Measurements from ENCODE around the gene SLC25A34.

SLC25A34 gene

DNA sequence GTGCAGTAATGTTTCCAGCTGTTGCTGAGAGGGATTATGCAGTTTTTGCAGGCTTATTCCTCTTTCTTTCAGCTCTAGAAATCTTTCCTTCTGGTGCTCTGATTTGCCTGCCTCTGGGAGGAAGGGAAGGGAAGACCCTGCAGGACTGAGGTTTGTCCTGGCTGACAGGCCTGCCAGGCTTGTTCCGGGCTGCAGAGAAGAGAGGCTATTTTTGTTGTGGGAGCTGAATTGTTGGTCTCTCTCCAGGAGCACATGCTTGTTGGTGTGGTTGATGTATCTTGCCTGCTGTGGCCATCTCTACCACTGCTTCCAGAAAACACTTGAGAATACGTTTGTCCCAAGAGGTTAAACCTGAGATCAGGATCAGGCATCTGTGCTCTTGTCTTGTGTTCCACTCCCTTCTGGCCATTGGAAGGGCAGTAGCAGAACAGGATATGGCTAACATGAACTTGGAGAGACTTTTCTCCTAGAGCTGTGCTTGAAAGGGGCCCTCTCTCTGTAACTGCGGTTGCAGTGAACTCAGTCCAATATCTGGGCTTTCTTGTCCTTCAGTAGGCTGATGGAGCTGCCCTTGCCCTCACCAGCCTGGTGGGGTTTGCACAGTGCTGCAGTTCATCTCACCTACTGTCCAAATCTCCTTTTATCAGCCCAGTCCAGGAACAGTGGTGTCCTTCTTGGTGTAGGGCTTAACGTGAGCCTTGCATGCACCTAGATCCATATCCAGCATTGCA is 21.5 kb upstream of the SLC25A34 start:
- DNase-seq: no peak

DNA sequence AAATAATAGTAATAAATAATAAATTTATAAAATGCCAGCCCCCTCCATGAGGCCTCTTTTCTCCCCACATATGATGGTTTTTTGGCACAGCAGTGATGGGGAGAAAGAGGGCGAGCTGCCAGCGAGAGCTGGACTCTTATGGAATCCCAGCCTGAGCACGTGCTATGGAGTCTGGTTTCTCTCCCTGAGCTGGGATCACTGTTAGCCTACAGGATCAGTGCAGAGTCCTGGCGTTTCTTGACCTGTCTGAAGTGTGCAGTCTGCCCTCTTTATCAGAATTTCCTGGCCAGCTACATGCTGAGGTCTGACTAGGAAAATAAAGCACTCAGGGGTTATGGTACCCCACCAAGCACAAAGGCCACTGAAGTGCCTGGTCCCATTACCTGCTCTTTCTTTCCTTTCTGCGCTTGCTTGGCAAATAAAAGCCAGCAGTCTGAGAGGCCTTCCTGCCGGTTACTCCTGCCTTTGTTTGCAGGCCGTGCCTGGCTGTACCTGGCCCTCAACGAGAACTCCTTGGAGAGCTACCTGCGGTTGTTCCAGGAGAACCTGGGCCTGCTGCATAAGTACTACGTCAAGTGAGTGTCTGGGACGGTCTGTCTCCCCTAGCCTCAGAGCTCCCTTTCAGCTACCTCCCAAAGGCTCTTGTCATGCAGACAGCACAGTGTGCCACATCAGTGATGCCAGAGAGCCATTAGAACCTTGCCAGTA is 18.5 kb upstream of the SLC25A34 start:
- DNase-seq: no peak

DNA sequence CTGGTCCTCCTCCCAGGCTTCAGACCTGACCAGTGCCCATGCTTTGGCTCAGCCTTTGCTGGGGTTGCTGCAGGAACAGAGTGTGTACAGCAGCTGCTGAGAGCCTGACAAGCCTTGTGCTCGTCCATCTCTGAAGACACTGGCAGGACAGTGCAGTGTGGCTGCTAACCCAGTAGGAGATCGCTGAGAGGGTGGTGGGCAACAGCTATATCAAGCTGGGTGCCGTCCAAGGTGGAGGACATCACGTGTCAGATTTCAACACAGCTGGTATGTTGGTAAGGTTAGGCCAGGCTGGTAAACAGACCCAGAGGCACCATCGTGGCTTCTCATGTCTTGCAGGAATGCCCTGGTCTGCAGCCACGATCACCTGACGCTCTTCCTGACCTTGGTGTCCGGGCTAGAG is 17.9 kb upstream of the SLC25A34 start:
- no peak for DNase-seq

DNA sequence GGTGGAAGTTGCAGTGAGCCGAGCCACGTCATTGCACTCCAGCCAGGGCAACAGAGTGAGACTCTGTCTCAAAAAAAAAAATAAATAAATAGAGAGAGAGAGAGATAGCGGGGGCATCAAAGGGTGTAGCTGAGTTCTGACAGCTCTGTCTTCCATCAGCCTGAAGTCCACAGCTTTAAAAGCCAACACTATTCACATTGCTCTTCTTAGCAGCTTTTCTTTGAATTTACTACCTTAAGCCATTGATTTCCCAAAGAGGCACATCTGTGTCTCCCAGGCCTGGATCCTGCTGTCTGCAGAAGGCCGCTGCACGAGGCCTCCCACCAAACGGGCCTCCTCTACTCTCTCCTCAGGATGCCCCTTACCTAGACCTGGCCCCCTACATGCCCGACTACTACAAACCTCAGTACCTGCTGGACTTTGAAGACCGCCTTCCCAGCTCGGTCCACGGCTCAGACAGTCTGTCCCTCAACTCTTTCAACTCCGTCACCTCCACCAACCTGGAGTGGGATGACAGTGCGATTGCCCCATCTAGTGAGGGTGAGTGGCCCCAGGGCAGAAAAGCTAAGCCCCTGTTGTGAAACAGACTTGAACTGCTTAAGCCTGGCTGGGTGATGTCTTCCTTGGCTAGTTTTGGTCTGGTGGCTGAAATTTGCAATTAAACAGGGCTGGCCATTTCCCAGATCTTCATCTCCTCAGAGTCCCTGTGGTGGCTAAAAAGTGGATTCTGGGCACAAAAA is 16.5 kb upstream of the SLC25A34 start:
- no peak for DNase-seq

DNA sequence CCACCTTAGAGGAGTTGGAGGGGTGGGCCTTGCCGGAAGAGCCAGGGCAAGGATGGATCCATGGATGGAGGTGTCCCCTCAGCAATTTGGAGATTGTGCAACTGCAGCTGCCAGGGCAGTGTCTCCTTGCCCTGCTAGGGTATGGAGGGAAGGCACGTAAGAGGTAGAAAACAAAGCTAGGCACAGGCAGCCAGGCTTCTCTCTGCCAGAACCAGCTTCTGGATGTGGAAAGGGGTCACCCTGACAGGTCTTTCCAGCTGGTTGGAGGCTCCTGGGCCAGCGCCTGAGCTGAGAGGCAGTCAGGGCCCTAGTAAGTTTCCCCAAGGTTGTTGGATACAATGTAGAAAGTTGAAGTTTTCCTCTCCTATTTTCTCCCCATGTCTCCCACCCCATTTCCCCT is 15.2 kb upstream of the SLC25A34 start:
- no peak for DNase-seq

DNA sequence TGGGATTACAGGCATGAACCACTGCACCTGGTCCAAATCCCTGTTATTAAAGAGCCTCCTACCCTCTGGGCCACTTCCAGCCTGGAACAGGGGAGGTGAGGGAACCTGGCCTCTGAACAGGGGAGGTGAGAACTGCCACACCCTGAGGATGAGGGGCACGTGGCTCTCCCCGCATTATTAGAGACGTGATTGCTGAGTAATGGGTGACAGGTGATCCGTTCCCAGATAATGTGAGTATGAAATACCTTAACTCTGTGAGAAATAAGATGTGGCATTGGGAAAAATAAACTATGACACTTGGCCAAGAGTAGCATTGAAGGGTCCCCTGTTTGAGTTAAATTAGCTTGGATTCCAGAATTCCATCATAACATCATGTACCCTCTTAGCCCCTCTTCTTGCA is 13.6 kb upstream of the SLC25A34 start:
- no peak for DNase-seq

DNA sequence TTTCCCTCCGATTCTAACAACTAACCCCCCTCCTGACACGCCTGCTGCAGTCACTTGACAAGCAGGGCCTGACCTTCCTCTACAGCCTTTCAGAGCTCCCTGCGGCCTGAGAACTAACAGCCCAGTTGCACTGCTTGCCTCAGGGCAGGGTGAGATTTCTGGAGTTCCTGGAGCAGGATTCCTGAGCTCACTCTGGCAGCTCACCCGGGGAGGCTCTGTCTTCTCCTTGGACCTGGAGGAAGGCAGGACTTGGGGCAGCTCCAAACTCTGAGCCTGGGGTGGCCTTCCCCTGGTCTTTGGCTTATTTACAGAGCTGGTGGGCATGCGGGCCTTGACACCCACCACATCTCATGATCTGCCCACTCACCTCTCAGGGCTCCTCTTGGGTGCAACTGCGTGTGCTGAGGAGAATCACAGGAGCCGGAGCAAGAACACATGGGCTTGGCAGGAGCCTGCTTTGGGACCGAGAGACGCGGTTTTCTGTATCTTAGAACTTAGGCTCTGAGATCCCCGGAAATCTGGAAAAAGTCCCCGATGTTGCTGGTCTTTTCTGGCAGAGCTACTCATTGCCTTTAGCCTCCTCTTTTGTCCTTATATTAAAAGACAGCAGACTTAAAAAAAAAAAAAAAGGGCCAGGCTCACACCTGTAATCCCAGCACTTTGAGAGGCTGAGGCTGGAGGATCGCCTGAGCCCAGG is 13.1 kb upstream of the SLC25A34 start:
- no peak for DNase-seq

DNA sequence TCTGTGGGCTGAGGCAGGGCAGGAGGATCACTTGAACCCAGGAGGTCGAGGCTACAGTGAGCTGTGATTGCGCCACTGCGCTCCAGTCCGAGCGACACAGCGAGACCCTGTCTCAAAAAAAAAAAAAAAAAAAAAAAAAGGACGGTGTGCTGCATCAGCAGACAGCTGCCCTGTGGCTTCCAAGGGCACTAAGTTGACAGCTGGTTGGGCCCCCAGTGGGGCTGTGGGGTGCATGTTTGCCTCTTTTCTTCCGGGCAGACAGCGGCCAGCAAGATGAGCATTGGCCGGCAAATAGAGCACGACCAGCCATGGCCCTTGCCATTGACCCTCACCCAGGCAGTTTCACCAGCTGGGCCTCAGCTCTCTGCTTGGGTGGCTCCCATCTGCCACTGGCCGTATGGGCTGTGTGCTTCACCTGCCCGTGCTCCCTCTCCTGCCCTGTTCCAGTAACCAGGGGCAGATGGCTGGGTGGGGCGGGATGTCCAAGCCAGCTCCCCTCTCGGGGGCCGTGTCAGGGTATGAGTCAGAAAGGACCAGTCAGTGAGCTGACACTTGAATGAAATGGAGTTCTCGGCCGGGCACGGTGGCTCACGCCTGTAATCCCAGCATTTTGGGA is 12.3 kb upstream of the SLC25A34 start:
- DNase-seq: no peak

DNA sequence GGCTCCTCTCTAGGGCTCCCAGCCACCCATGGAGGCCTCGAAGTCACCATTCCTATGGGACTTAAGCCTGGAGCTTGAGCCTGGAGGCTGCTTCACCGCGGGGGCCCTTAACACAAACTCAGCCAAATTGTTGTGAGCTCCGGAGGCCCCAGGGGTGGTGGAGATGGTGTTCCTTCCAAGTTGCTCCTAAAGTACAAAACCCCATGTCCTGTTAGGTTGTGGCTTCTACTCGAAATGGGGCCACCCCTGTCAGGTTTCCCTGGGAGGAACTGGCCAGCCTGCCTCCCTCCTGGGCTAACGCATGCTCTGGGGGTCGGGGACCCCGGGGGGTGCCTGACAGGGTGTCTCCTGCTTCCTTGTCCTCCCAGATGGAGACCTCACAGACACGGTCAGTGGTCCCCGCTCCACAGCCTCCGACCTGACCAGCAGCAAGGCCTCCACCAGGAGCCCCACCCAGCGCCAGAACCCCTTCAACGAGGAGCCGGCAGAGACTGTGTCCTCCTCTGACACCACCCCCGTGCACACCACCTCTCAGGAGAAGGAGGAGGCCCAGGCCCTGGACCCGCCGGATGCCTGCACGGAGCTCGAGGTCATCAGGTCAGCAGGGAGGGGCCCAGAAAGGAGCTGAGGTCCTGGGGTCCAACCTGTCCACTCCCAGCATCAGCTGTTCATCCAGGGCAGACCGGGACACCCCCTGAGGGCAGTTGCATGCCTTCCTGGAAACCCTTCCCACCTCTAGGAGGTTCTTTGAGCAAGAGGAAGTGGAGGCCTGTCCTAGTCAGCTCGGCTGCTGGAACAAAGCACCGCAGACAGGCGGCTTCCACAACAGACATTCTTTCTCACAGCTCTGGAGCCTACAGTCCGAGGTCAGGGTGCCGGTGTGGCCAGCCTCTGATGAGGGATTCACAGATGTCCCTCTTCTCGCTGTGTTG is 10.8 kb upstream of the SLC25A34 start:
- no peak for DNase-seq

DNA sequence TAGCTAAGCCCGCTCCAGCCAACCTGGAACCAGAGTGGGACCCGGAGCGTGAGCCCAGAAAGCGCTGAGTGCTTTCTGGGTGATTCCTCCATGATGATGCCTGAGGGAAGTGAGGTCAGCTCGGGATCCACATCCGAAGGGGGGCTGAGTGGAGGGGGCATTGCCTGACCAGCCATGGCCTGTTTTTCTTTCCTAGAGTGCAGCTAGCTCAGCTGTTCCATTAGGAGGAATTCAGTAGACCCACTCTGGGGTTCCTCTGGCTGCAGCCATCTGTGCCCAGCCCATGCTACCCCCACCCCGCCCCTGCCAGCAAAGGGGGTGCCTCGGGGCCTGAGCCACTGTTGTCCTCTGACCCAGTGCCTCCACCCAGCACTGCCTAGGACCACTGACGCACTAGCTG is 9.6 kb upstream of the SLC25A34 start:
- DNase-seq: no peak

DNA sequence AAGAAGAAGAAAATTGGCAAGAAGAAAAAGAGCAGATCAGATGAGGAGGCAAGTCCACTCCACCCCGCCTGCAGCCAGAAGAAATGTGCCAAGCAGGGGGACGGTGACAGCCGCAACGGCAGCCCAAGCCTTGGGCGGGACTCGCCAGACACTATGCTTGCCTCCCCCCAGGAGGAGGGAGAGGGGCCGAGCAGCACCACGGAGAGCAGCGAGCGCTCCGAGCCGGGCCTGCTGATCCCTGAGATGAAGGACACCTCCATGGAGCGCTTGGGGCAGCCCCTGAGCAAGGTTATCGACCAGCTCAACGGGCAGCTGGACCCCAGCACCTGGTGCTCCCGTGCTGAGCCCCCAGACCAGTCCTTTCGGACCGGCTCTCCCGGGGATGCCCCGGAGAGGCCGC is 9.0 kb upstream of the SLC25A34 start:
- no peak for DNase-seq

DNA sequence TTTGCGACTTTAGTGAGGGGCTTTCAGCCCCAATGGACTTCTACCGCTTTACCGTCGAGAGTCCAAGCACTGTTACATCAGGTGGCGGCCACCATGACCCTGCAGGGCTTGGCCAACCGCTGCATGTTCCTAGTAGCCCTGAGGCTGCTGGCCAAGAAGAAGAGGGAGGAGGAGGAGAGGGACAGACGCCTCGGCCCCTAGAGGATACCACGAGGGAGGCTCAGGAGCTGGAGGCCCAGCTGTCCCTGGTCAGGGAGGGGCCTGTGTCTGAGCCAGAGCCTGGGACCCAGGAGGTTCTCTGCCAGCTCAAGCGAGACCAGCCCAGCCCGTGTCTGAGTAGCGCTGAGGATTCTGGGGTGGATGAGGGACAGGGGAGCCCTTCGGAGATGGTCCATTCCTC is 8.6 kb upstream of the SLC25A34 start:
- DNase-seq: no peak

DNA sequence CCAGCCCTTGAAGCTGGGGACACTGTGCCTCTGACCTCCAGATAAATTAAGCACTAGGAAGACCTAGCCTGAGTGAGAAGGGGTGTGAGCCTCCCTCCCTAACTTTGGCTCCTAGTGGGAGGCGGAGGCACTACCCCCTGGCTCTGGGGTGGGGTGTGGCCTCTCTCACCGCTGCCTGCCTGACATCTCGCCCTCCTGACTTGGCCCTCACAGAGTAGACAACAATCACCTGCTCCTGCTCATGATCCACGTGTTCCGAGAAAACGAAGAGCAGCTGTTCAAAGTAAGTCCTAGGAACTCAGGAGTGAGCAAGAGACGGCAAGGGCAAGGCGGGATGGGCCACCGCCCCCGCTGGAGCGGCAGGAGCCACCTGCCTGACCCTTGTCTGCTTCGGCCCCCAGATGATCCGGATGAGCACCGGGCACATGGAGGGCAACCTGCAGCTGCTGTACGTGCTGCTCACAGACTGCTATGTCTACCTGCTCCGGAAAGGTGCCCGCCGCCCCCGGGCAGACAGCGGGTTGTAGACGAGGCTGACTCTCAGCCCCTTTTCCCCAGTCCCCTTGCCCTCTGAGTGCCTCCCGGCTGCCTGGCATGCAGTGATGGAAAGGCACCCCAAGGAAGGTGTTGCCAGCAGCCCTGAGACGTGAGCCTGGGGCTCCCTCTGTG is 8.1 kb upstream of the SLC25A34 start:
- DNase-seq: no peak

DNA sequence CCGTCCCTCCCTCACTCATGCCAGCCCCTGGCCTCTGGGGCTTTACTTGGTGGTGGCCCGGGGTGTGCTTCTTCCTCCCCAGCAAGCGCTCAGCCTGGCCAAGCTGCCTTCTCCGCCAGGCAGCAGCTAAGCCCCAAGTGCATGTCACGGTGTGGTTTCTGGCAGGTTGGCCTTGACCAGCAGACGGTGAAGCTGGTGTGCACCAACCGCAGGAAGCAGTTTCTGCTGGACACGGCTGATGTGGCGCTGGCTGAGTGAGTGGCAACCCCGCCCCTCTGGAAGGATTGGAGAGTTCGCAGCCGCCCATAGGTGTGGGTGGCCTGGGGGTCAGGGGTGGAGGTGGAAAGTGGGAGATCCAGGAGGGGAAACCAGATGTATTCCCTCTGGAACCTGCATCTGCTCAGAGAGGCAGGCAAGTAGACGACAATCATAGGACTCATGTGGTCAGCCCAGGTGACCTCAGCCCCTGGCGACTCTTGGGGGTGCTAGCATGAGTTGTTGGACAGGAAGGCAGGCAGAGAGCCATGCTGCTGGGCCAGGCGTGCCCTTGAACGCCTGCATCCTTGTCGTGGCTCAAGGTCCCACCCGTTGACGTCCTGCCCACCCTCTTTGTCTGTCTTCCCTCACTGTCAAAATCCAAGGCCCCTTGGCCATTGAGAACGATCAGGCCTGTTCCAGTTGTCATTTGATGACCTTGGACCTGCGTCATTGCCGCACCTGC is 7.0 kb upstream of the SLC25A34 start:
- no peak for DNase-seq

DNA sequence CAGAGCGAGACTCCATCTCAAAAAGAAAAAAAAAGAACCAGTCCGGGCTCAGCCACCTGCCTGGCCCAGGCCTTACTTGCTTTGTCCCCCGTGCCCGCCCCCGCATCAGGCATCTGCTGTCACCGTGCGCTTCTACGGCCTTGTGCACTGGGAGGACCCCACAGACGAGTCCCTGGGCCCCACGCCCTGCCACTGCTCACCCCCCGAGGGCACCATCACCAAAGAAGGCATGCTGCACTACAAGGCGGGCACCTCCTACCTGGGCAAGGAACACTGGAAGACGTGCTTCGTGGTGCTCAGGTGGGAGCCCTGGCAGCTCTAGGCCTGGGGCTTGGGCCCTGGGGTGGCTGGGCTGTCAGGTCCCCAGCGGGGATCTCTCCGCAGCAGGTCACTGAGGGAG is 5.6 kb upstream of the SLC25A34 start:
- no peak for DNase-seq

DNA sequence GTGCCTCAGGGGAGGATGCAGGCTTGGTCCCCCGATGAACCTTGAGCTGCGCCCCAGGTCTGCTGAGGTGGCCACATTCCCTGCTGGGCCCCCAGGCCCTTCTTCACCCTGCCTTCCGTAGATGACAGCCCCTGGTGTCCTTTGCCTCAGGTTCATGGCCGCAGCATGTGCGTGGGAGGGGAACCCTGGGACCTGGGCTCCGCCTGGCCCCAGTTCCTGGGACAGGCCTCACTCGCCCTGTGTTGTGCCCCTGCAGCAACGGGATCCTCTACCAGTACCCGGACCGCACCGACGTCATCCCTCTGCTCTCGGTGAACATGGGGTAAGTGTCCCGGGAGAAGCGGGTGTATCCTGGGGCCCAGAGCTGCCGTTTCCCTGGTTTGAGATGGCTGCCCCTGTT is 5.1 kb upstream of the SLC25A34 start:
- no peak for DNase-seq

DNA sequence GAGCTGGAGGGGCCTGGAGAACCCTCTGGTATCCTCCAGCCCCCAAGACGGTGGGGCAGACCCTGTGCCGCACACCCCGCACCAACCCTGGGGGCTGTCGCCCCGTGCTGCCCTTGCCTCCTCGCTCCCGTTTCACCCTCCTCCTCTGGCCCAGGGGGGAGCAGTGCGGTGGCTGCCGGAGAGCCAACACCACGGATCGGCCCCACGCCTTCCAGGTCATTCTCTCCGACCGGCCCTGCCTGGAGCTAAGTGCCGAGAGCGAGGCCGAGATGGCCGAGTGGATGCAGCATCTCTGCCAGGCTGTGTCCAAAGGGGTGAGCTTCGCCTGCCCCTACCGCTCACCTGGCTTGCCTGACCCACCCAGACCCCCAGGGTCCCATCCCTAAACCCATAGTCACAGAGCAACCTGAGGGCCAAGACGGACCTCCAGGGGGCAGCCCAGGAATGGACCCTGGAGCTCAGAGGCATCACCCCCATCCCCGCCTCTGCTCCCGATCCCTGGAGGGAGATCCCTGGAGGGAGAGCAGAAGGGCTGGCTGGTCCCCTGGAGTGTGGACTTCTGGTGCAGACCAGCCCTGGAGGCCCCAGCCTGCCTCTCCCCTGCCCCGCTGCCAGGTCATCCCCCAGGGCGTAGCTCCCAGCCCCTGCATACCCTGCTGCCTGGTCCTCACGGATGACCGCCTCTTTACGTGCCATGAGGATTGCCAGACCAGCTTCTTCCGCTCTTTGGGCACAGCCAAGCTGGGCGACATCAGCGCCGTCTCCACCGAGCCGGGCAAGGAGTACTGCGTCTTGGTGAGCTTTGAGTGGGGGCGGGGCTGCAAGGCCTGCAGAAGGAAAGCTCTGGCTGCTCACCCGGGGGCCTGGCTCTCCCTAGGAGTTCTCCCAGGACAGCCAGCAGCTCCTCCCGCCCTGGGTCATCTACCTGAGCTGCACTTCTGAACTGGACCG is 4.0 kb upstream of the SLC25A34 start:
- no peak for DNase-seq

DNA sequence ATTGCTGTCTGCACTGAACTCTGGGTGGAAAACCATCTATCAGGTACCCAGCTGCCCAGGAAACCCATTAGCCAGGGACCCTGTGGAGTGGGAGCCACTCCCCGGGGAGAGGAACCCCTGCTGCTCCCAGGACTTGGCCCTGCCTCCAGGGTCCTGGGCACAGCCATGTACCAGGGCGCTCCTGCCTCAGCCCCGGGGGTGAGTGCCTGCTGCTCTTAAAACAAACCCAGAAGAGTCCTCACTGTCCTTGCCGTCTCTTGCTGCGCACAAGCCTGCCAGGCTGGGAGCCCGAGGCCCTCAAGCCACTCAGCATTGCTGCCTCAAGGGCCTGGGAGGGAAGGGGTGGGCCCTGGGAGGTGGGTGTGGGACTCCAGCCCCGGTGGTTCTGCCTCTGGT is 3.4 kb upstream of the SLC25A34 start:
- no peak for DNase-seq

DNA sequence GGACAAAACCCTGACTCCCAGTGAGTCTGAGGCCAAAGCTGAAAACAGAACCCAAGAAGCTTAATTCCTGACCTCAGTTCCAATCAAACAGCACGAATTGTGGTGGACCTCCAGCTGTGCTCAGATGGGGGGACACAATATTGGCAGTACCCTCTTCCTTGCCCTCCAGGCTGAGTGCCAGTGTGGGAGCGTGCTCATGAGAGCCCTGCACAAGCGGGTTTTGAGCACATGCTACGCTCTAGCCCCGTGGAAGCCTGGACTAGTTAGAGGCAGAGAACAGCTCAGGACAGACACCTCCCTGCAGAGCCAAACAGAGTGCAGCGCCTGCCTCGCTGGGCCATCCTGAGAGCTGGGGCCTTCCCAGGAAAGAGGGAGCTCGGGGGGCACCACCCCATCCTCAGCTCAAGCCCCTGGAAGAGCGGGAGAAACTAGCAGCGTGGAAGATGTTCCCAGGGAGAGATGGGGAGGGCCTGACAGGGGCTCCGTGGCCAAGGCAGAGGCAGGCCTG is 2.8 kb upstream of the SLC25A34 start:
- DNase-seq: no peak

Measured in stimulated activated CD4-positive, alpha-beta T cell treated with anti-CD3 and anti-CD28 coated beads, Interleukin-4, amount 100 ng/mL, for 24 hours (primary cell).